CD4-positive, alpha-beta T cell treated with Interleukin-21 for 1 hour (primary cell): ENCODE data around the gene GPR18.

Source experiments
- DNase-seq: peaks from one replicate; pipeline ENCODE4 v3.0.0-alpha.2; 2020

GPR18 gene

DNA sequence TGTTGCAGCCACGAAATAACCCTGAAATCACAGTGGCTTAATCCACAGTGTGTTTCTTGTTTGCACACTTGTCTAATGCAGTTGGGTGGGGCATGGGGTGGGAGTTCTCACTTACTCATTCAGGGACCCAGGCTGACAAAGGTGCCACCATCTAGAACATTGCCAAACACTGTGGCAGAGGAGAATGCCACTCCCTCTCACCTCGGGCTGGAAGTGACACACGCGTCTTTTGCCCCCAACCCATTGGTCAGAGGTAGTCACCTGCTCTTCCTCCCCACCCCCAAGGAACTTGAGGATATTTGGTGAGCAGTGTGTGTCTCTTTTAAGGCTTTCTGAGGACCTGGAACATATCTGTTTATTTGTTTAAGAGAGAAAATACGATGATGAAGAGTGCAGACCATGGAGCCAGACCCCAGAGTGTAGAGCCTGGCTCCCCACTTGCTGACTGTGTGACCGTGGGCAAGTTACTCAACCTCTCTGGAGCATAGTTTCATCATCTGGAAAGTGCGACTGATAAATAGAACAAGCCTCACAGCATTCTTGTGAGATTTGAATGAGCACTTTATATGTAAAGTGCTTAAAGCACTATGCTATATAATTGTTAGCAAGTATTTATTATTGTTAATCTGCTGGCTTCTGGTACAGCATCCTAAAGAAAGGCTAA lies 31.6 kb upstream of the GPR18 start:
- peak; percentile 79 for DNase-seq

DNA sequence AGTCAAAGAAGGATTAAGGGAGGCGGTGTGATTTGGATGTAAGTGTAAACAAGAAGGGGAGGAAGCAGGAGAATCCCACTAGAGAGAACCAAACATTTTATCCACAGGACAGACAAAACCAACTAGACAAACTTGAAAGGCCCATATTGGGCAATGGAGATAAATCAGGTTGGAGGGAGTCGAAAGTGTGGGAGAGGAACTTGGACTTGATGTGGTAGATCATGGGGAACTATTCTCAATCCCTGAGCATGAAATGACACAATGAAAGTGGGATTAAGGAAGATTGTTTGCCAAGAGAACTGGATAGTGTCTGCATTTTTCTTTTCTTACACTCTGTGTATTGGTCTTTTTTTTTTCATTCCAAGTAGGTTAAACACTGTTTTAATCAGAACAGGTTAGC lies 31.1 kb upstream of the GPR18 start:
- no peak for DNase-seq

DNA sequence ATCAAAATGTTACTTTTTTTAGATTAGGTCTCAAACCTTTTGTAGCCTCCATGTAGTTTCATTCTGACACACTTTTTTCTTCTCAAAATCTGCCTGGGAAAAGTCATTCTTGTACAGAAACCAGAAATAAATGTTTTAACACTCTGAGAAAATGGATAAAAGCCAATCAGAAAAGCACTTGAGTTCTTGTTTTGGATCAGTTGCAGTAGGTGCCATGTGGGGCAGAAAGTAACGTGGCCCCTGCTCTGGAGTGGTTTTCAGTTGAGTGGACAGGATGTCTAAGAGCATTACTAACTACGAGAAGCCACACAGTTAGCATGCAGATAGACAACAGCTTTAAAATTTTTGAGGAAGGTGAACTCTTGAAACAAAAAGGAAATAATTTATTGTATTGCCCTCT lies 29.9 kb upstream of the GPR18 start:
- no peak for DNase-seq

DNA sequence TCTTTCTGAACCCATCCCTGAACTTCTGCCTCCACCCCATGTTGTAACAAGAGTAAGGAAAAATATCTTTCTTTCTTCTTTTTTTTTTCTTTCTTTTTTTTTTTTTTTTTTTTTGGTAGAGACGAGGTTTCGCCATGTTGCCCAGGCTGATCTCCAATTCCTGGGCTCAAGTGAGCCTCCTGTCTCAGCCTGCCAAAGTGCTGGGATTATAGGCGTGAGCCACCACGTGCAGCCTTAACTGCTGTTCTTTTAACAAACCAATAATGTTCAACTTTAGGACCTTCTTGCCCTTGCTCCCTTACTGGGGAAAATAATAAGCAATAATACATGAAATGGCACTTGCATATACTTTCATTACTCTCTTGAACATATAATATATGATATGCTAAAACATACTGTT lies 29.4 kb upstream of the GPR18 start:
- DNase-seq: no peak

DNA sequence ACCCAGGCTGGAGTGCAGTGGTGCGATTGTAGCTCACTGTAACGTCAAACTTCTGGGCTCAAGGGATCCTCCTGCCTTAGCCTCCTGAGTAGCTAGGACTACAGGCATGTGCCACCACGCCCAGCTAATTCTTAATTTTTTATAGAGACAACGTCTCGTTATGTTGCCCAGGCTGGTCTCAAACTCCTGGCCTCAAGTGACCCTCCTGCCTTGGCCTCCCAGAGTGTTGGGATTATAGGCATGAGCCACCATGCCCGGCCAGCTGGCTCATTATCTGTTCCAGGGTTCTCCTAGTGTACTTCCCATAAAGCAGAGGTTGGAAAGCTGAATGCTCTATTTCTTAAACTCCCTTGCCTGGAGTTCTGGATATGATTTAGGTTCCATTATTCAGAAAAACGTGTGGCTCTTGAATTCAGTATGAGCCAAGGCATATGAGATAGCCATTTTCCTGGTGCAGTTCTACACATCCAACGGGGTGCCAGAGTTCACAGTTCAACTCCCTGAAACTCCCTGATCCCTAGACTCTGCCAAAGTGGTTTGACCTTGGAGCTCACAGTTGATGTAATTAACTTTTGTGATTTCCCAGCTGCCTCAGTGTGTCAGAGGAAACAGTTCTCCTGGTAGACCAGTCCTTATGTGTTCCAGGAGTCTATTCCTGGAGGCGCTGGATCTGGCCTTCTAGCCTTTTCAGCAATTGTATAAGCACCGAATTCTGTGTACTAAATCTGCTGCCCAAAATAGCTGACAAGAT lies 27.4 kb upstream of the GPR18 start:
- DNase-seq: no peak

DNA sequence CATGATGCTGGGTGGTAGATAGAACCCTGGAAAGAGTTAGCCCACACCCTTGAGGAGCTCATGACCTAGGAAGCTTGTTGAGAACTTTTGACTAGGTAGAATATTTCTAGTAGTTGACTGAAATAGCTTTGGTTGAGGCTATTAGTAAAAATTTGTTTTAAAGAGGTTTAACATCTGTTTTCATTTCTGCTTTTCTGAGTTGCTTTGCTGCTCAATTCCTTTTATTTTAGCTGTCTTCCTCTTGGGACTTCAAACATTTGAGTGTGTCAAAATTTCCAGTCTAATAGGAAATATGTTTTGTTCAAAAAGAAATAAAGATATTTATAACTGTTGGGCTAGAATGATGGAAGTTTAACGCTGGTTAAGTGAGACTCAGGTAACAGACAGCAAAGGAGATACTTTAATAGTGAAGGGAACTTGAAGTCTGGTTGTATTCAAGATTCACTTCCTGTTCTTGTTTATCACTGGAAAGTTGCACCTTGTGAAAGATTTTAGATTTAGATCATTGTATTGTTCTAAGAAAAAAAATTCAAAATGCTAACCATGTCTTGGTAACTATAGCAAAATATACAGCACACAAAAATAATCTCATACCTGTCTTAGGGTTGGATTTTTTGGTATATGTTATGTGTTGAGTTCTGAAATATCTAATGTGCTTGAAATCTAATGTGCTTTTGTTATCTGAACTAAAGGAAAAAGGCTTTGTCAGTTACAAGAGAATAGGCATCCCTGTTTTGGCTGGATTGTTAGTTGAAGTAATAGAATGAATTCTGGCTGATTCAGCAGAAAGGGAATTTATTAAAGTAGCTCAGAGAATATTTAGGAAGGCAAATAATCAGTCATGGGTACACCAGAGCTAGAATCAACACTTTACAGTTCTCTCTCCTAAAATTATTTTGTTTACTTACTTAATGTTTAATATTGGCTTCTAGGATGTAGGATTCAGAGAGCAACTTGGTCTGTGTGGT lies 24.4 kb upstream of the GPR18 start:
- DNase-seq: peak; percentile 67

DNA sequence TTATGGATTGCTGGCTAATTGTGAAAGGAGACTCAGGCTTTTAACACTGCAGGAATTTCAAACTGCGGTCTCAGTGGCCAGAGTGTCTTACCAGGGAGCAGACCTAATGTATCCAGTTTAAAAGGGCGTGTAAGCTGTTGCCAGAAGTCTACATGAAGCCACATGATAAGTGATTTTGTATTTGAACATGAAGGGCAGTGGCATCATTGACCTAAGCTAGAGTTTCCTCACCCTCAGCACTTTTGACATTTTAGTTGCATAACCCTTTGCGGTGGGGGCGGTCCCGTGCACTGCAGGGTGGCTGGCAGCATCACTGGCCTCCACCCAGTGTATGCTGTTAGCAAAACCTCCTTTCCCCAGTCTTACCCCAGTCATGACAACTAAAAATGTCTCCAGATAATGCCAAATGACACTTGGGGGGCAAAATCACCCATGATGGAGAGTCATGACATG lies 23.7 kb upstream of the GPR18 start:
- DNase-seq: peak; percentile 82

DNA sequence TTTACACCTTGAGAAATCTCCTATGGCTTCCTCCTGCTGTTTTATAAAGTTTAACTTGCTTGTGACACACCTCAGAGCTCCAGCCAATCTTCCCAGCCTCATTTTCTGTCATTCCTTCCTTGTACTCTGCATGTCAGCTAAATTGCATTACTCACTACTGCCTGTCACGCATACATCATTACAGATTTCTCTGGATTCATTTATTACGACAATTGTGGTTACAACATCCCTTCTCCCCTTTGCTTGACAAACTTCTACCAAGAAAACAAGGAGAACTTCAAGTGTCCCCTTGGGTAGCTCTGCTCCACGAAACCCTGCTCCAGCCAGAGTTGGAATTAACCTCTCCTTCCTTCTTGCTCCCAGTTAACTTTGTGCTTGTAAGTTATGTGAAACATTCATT lies 22.0 kb upstream of the GPR18 start:
- DNase-seq: no peak

DNA sequence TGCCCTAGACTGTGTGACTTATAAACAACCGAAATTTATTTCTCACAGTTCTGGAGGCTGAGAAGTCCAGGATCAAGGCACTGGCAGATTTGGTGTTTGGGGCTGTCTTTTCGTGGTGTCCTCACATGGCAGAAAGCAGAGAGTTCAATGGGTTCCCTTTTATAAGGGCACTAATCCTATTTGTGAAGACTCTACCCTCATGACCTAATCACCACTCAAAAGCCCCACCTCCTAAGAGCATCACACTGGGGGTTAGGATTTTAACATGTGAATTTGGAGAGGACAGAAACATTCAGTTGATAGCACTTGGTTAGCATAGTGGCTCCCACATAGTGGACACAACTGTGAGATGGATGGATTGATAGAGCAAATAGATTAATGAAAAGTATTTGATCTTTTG lies 21.5 kb upstream of the GPR18 start:
- DNase-seq: no peak

DNA sequence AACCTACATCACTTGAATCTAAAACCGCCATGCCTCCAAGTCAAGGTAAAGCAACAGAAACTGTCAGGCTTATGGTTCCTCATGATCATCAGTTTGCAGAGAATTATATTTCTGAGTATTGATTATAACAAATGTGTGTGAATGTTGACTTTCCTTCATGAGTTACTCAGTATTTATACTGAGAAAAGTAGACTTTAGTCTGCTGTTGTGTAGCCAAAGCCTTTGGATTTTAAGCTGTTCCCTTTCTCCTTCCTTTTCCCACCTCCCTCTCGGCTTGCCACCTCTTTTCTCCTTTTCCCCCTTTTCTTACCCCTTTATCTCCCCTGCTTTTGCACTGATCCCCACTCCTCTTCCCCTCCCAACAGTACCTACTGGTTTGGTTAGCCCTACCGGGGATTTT lies 20.7 kb upstream of the GPR18 start:
- DNase-seq: no peak

DNA sequence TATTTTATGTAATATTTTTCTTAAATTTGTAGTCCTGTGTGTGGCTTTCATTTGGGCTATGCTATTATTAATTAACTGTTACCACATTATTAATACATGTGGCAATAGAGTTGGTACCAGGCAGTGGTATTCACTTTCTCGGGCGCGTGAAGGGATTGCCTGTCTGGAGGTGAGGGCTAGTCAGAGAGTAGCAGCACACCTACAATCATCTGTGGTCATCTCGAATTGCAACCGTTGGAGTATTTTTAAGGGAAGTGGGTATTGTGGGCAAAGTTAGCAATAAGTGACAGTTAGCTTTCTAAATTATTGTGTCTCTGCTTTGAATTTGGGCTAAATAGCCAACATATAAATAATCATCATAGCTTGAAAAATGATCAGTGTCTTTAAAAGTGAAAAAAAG lies 20.0 kb upstream of the GPR18 start:
- no peak for DNase-seq

DNA sequence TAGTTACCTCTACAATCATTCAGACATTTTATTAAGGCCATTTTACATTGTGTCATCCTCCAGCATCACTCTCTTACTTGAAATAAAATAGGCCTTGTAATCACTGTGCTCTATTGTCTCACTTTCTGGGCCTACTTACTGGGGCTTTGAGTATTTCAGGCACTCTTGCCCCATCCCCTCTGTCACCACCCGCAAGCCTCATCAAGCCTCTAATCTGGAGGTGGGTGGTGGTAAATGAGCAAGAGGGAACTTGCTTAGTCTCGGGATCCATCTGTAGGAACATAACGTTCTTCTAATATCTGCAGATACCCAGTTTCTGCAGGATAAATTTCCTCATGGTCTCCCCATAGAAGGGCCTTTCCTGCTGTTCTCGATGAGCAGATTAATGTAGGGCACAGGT lies 19.4 kb upstream of the GPR18 start:
- no peak for DNase-seq

DNA sequence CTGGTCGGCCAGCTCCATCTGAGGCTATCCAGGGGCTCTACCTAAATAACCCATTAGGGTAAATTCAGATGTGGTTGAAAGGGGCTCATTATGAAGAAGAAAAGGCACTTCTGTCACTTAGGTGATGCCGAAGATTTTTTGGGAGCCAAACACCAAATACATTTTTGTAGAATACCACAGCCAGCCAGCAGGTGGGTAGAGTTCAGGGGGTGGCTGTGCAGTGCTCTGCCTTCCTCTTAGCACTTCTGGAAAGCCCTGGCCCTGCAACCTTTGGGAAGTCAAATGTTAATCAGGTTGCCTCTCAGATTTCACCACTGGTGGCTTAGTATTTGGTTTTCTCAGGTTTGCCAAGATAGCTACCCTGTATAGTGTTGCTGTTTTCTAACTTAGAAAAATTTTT lies 18.5 kb upstream of the GPR18 start:
- no peak for DNase-seq

DNA sequence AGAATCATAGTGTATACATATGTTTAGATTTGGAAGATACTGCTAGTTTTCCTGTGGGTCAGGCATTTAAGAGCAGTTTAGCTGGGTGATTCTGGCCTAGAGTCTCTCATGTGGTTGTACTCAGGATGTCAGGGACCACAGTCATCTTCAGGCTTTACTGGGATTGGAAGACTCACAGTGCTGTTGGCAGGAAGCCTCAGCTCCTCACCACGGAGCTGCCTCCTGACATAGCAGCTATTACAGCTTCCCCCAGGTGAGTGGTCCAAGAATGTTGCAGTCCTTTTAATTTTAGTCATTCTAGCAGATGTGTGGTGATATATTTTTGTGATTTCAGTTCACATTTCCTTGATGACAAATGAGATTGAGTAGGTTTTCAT lies 16.9 kb upstream of the GPR18 start:
- DNase-seq: peak; percentile 63

DNA sequence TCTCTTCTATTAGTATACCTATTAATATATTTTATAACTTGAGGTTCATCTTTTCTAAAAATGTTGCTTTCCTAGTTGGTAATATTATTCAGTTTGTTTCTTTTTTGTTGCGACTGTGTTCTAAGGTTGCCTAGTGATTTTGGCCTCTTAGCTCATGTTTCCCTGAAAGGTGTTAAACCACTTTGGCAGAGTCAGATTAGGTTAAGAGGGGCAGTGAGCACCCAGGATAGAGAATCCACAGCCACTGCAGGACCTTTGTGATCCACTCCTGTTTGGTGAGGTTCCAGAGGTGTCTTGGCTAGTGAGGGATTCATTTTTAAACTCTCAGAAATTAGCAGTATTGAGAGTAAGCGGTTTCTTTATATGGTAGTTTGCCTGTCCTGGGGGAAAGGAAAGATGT lies 14.9 kb upstream of the GPR18 start:
- peak; percentile 73 for DNase-seq

DNA sequence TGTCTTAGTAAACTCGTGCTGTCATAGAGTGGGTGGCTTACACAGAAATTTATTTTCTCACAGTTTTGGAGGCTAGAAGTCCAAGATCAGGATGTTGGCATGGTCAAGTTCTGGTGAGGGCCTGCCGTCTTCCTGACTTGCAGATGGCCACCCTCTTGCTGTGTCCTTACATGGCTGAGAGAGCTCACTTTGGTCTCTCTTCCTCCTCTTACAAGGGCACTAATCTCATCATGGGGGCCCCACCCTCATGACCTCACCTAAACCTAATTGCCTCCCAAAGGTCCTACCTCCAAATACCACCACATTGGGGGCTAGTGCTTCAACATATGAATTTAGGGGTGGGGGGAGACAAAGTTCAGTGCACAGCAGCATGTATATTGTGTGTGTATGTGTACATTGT lies 14.3 kb upstream of the GPR18 start:
- DNase-seq: no peak

DNA sequence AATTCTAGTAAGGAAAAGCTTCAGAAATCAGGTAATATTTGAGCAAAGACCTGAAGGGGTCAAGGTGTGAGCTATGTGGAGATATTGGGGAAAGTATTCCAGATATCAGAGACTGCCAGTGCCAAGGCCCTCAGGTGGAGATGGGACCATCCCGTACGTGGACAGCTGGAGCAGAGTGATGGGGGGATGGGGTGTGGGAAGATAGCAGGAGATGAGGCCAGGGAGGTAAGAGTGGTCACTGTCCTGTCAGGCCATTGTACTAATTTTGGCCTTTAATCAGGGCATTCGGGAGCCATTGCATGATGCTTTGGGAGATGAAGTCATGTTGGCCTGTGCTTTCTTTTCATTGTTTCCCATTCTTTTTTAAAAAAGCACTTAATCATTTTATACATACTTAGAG lies 13.1 kb upstream of the GPR18 start:
- no peak for DNase-seq

DNA sequence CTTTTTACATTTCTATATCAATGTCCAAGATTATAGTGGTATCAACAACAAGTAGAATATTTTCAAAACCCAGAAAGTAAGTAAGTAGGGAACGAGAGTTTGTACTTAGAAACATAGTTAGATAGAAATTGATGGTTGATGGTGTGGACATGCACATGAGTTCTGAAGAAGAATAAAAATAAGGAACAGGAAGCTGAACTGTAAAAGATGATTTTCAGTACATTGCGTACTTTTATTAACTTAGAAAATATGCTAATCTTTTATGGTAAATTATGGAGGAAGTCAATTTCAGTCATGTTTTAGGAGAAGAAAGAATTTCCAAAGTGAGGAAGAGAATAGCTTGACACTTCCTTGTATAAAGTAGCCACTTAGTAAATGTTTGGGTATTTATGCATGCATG lies 12.3 kb upstream of the GPR18 start:
- no peak for DNase-seq

DNA sequence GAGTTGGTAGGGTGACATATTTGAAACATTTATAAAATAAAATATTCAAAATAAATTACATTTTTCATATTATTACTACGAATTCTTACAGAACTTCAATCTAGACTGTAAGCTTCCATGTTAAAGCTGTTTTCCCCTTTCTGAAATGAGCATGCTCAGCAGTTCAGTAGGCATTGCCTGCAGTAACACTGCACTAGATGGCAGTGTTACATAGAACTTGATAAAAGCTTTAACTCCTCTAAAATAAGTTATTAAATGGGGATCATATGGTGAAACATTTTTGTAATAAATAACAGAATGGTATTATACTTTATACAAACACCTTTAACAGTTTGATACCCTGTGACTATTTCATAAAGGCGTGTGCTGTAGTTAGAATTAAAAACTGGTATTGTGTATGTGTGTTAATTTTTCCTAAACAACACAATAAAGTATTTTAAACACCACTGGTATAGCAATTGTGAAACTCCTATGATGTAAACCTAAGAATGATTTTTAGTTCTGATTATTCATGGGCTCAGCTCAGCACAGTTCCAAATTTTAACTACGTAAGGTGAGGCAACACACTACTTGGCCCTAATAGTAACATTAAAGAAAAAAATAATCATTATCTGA lies 11.6 kb upstream of the GPR18 start:
- DNase-seq: peak; percentile 77

DNA sequence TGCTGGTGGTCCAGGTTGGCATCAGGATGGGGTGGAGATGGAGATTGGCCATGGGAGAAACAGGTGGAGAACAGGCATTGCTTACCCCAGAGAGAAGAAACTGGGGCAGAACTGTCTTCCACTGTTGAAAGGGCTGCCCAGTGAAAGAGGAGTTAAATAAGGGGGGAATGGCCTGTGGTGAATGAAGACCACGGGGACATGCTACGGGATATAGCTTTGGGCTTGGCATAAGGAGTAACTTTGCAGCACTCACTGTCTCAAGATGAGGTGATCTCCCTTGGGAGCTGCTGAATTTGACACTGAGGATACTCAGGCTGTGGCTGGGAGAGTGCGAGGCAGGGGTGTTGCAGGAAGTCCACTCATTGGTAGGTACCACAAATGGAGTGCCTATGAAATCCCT lies 10.6 kb upstream of the GPR18 start:
- no peak for DNase-seq

DNA sequence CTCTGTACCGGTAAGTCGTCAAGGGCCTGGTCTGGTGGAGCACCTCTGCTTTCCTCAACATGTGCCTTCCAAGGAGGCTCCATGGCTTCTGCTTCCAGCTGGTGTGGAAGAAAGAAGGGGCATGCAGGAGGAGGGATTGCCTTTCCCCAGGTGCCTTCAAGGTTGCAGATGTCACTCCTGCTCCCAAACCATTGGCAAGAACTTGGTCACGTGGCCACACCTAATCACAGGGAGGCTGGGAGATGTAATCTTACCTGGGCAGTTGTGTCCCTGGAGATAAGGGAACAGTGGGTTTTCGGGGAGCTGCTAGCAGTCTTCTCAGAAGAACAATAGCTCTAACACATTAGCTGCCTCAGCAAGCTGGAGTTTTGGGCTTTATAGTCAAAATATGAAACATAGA lies 9.7 kb upstream of the GPR18 start:
- no peak for DNase-seq

DNA sequence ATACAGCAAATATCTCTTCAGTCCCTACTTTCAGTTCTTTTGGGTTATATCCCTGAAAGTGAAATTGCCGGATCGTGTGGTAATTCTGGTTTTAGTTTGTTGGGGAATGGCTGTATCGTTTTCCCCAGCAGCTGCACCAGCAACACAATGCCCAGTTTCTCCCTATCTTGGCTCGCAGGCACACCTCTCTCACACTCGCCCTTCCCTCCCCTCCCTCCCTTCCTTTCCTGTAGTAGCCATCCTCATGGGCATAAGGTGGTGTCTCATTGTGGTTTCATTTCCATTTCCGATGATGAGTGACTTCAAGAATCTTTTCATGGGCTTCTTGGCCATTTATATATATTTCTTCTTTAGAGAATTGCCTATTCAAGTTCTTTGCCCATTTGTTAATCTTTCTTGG lies 8.6 kb upstream of the GPR18 start:
- no peak for DNase-seq

DNA sequence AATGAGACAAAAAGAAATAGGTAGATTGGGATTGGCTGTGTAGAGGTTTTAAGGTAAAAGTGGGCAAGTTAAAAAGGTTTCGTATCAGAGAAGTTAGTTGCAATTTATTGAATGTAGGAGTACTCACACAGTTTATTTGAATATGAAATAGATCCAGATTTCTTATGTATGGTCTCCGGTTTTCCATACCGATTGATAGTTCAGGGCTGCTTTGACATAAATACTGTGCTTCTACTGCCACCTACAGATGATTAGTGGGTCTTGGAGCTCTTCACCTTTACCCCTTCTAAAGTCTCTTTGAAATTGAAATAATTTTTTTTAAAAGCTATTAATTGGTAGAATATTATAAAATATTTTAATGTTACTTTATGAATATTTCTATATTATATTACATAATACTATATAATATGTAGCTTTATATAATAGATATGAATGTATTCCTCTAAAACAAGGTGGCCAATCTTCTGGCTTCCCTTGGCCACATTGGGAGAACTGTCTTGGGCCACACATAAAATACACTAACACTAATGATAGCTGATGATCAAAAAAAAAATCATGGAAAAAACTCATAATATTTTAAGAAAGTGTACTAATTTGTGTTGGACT lies 7.7 kb upstream of the GPR18 start:
- DNase-seq: peak; percentile 78
